Measurements from ENCODE around the gene TDRD1. TPM values are rescaled to one million over a fixed set of nuclear protein-coding genes. Genes with fewer than 3 reads are reported as not detected.

The TDRD1 gene
- total and polyA plus RNA-seq, 2 donors: 0.07 to 0.52 TPM

- 99% methylated on average over 1 of the region's 1 CpG for WGBS
- no peak overlapping the region for H3K4me3 ChIP-seq (ENCODE audit: low read length in 2 of 2)
- DNase-seq (ENCODE audit: low read depth in 6 of 9, low spot score in 9 of 9): no peak
- no peaks in the 10 kb centered on the region for H3K4me1 ChIP-seq (ENCODE audit: control insufficient read depth in 2 of 2, insufficient read depth in 2 of 2, low read length in 2 of 2)
- H3K27ac ChIP-seq (ENCODE audit: low read depth in 1 of 2, low read length in 1 of 2): no peak overlapping the region
- no peaks in the 10 kb centered on the region for H3K36me3 ChIP-seq (ENCODE audit: control insufficient read depth in 2 of 2, insufficient read depth in 2 of 2, low read length in 1 of 2)
- no peaks in the 10 kb centered on the region for H3K9me3 ChIP-seq (ENCODE audit: control insufficient read depth in 2 of 2, insufficient read depth in 1 of 2, low read length in 1 of 2)
- H3K27me3 ChIP-seq (ENCODE audit: control insufficient read depth in 2 of 2, insufficient read depth in 1 of 2, low read length in 1 of 2): no peaks in the 10 kb centered on the region
Observed at GRCh38 chr10:114207349-114207748, 28.2 kb downstream of the TDRD1 start.

DNA sequence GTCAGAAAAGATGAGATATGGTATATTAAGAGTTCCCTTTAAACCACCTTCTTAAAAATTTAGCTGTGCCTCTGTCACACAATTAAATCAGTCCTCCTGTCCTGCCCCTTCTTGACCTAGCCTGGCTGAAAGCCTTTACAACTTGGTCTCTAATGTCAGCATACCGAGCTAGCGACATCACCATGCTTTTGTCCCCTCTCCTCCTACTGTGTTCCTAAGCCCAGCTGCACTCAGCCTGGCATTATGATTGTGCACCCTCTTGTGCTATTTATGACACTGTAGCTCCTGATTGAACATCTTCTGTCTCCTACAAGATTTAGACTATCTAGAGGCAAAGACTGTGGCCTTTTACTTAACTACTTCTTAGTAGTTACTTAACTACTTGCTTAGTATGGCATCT lies 29.2 kb downstream of the TDRD1 start:
- Histone ChIP-seq H3K27ac (ENCODE audit: low read depth in 1 of 2, low read length in 1 of 2) (no peak overlapping the region), H3K4me1 (ENCODE audit: control insufficient read depth in 2 of 2, insufficient read depth in 2 of 2, low read length in 2 of 2) (no peaks in the 10 kb centered on the region), H3K4me3 (ENCODE audit: low read length in 2 of 2) (no peak overlapping the region), H3K36me3 (ENCODE audit: control insufficient read depth in 2 of 2, insufficient read depth in 2 of 2, low read length in 1 of 2) (no peaks in the 10 kb centered on the region), H3K27me3 (ENCODE audit: control insufficient read depth in 2 of 2, insufficient read depth in 1 of 2, low read length in 1 of 2) (no peaks in the 10 kb centered on the region), H3K9me3 (ENCODE audit: control insufficient read depth in 2 of 2, insufficient read depth in 1 of 2, low read length in 1 of 2) (no peaks in the 10 kb centered on the region)
- 98% methylated on average over 2 of the region's 2 CpGs for WGBS
- no peak for DNase-seq (ENCODE audit: low read depth in 6 of 9, low spot score in 9 of 9)

GRCh38 chr10:114212153-114212552 lies 33.0 kb downstream of the TDRD1 start:
- 96% methylated on average over 2 of the region's 2 CpGs for WGBS
- H3K4me3 ChIP-seq (ENCODE audit: low read length in 2 of 2): no peak overlapping the region
- no peak for DNase-seq (ENCODE audit: low read depth in 6 of 9, low spot score in 9 of 9)
- no peak overlapping the region for H3K27ac ChIP-seq (ENCODE audit: low read depth in 1 of 2, low read length in 1 of 2)
- H3K9me3 ChIP-seq (ENCODE audit: control insufficient read depth in 2 of 2, insufficient read depth in 1 of 2, low read length in 1 of 2): no peaks in the 10 kb centered on the region
- H3K36me3 ChIP-seq (ENCODE audit: control insufficient read depth in 2 of 2, insufficient read depth in 2 of 2, low read length in 1 of 2): no peaks in the 10 kb centered on the region
- no peaks in the 10 kb centered on the region for H3K27me3 ChIP-seq (ENCODE audit: control insufficient read depth in 2 of 2, insufficient read depth in 1 of 2, low read length in 1 of 2)
- H3K4me1 ChIP-seq (ENCODE audit: control insufficient read depth in 2 of 2, insufficient read depth in 2 of 2, low read length in 2 of 2): no peaks in the 10 kb centered on the region

- Histone ChIP-seq H3K27me3 (ENCODE audit: control insufficient read depth in 2 of 2, insufficient read depth in 1 of 2, low read length in 1 of 2) (no peaks in the 10 kb centered on the region), H3K4me1 (ENCODE audit: control insufficient read depth in 2 of 2, insufficient read depth in 2 of 2, low read length in 2 of 2) (no peaks in the 10 kb centered on the region), H3K4me3 (ENCODE audit: low read length in 2 of 2) (no peak overlapping the region), H3K36me3 (ENCODE audit: control insufficient read depth in 2 of 2, insufficient read depth in 2 of 2, low read length in 1 of 2) (no peaks in the 10 kb centered on the region), H3K27ac (ENCODE audit: low read depth in 1 of 2, low read length in 1 of 2) (no peak overlapping the region), H3K9me3 (ENCODE audit: control insufficient read depth in 2 of 2, insufficient read depth in 1 of 2, low read length in 1 of 2) (no peaks in the 10 kb centered on the region)
- no peak for DNase-seq (ENCODE audit: low read depth in 6 of 9, low spot score in 9 of 9)
- 95% methylated on average over 1 of the region's 1 CpG for WGBS
Observed at GRCh38 chr10:114215033-114215432, 35.9 kb downstream of the TDRD1 start.

DNA sequence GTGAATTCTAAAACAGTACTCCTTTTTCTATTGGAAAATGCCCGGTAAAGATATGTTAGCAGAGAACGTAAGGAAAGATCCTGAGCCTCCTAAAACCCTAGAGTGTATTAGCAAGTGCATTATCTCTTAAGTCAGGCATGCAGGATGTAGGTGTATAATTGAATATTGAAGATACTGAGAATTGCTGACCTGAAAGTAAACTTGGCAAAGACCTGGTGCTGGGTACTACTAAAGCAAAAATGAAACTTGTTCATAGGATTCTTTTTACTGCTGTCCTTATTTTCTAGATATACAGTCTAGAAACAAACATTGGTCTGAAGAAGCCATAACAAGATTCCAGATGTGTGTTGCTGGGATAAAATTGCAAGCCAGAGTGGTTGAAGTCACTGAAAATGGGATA lies 41.1 kb downstream of the TDRD1 start:
- no peak overlapping the region for H3K4me3 ChIP-seq (ENCODE audit: low read length in 2 of 2)
- no peaks in the 10 kb centered on the region for H3K9me3 ChIP-seq (ENCODE audit: control insufficient read depth in 2 of 2, insufficient read depth in 1 of 2, low read length in 1 of 2)
- no peak for DNase-seq (ENCODE audit: low read depth in 6 of 9, low spot score in 9 of 9)
- H3K27ac ChIP-seq (ENCODE audit: low read depth in 1 of 2, low read length in 1 of 2): no peak overlapping the region
- H3K4me1 ChIP-seq (ENCODE audit: control insufficient read depth in 2 of 2, insufficient read depth in 2 of 2, low read length in 2 of 2): no peaks in the 10 kb centered on the region
- H3K27me3 ChIP-seq (ENCODE audit: control insufficient read depth in 2 of 2, insufficient read depth in 1 of 2, low read length in 1 of 2): peaks cover 0 to 3% of the 10 kb centered on the region in 2 donors
- H3K36me3 ChIP-seq (ENCODE audit: control insufficient read depth in 2 of 2, insufficient read depth in 2 of 2, low read length in 1 of 2): no peaks in the 10 kb centered on the region
- 96% methylated on average over 2 of the region's 2 CpGs for WGBS

- H3K27ac ChIP-seq (ENCODE audit: low read depth in 1 of 2, low read length in 1 of 2): no peak overlapping the region
- 95% methylated on average over 4 of the region's 4 CpGs for WGBS
Observed at GRCh38 chr10:114221235-114221634, 42.1 kb downstream of the TDRD1 start.

DNA sequence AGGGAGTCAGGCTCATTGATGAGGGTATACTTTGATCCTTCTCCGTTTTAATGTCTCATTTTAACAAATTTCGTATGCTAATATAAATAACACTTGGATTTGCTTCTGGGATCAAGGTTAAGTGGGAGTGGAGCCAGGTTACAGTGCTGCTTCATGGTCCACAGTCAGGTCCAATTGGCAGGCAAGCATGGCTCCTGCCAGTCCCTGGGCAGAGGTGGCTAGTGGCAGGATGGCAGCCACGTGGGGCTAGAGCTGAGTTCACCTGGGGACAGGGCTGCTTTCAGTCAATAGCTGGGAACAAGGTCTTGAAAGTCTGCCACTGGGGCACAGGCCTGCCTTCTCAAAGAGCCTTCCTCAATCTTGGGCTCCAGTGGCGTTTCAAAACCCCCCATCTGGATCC lies 43.9 kb downstream of the TDRD1 start:
- Histone ChIP-seq H3K4me1 (ENCODE audit: control insufficient read depth in 2 of 2, insufficient read depth in 2 of 2, low read length in 2 of 2) (no peaks in the 10 kb centered on the region), H3K4me3 (ENCODE audit: low read length in 2 of 2) (no peak overlapping the region), H3K27me3 (ENCODE audit: control insufficient read depth in 2 of 2, insufficient read depth in 1 of 2, low read length in 1 of 2) (peaks cover 0 to 3% of the 10 kb centered on the region in 2 donors), H3K9me3 (ENCODE audit: control insufficient read depth in 2 of 2, insufficient read depth in 1 of 2, low read length in 1 of 2) (no peaks in the 10 kb centered on the region), H3K27ac (ENCODE audit: low read depth in 1 of 2, low read length in 1 of 2) (no peak overlapping the region), H3K36me3 (ENCODE audit: control insufficient read depth in 2 of 2, insufficient read depth in 2 of 2, low read length in 1 of 2) (no peaks in the 10 kb centered on the region)
- DNase-seq (ENCODE audit: low read depth in 6 of 9, low spot score in 9 of 9): no peak
- 96% methylated on average over 4 of the region's 4 CpGs for WGBS

More at GRCh38 chr10:114221235-114221634, 42.1 kb downstream of the TDRD1 start:
- no peaks in the 10 kb centered on the region for H3K4me1 ChIP-seq (ENCODE audit: control insufficient read depth in 2 of 2, insufficient read depth in 2 of 2, low read length in 2 of 2)
- peaks cover 0 to 3% of the 10 kb centered on the region in 2 donors for H3K27me3 ChIP-seq (ENCODE audit: control insufficient read depth in 2 of 2, insufficient read depth in 1 of 2, low read length in 1 of 2)
- H3K36me3 ChIP-seq (ENCODE audit: control insufficient read depth in 2 of 2, insufficient read depth in 2 of 2, low read length in 1 of 2): no peaks in the 10 kb centered on the region
- no peaks in the 10 kb centered on the region for H3K9me3 ChIP-seq (ENCODE audit: control insufficient read depth in 2 of 2, insufficient read depth in 1 of 2, low read length in 1 of 2)
- no peak overlapping the region for H3K4me3 ChIP-seq (ENCODE audit: low read length in 2 of 2)
- no peak for DNase-seq (ENCODE audit: low read depth in 6 of 9, low spot score in 9 of 9)

- peaks cover 0 to under 1% of the 10 kb centered on the region in 2 donors for H3K27me3 ChIP-seq (ENCODE audit: control insufficient read depth in 2 of 2, insufficient read depth in 1 of 2, low read length in 1 of 2)
- no peaks in the 10 kb centered on the region for H3K4me1 ChIP-seq (ENCODE audit: control insufficient read depth in 2 of 2, insufficient read depth in 2 of 2, low read length in 2 of 2)
- no peak overlapping the region for H3K4me3 ChIP-seq (ENCODE audit: low read length in 2 of 2)
- no peak overlapping the region for H3K27ac ChIP-seq (ENCODE audit: low read depth in 1 of 2, low read length in 1 of 2)
- no peak for DNase-seq (ENCODE audit: low read depth in 6 of 9, low spot score in 9 of 9)
- no peaks in the 10 kb centered on the region for H3K36me3 ChIP-seq (ENCODE audit: control insufficient read depth in 2 of 2, insufficient read depth in 2 of 2, low read length in 1 of 2)
- 81% methylated on average over 3 of the region's 3 CpGs for WGBS
- no peaks in the 10 kb centered on the region for H3K9me3 ChIP-seq (ENCODE audit: control insufficient read depth in 2 of 2, insufficient read depth in 1 of 2, low read length in 1 of 2)
Observed at GRCh38 chr10:114228156-114228555, 49.0 kb downstream of the TDRD1 start.

- no peak overlapping the region for H3K27ac ChIP-seq (ENCODE audit: low read depth in 1 of 2, low read length in 1 of 2)
- no peak overlapping the region for H3K4me3 ChIP-seq (ENCODE audit: low read length in 2 of 2)
- DNase-seq (ENCODE audit: low read depth in 6 of 9, low spot score in 9 of 9): no peak
- H3K4me1 ChIP-seq (ENCODE audit: control insufficient read depth in 2 of 2, insufficient read depth in 2 of 2, low read length in 2 of 2): peaks cover 0 to 4% of the 10 kb centered on the region in 2 donors
- H3K27me3 ChIP-seq (ENCODE audit: control insufficient read depth in 2 of 2, insufficient read depth in 1 of 2, low read length in 1 of 2): peaks cover 0 to 18% of the 10 kb centered on the region in 2 donors
- 92% methylated on average over 4 of the region's 4 CpGs for WGBS
- no peaks in the 10 kb centered on the region for H3K9me3 ChIP-seq (ENCODE audit: control insufficient read depth in 2 of 2, insufficient read depth in 1 of 2, low read length in 1 of 2)
- H3K36me3 ChIP-seq (ENCODE audit: control insufficient read depth in 2 of 2, insufficient read depth in 2 of 2, low read length in 1 of 2): no peaks in the 10 kb centered on the region
Observed at GRCh38 chr10:114232561-114233176, 53.5 kb downstream of the TDRD1 start.

All from thymus (tissue), 11 donors.